Thoracic aorta (tissue), 2 donors: ENCODE measurements around the gene TLX3. TPM values are rescaled to one million over a fixed set of nuclear protein-coding genes. Genes with fewer than 3 reads are reported as not detected.

Experiments used
- ATAC-seq: fragments of 150-250 bp; one replicate; pipeline ENCODE4 v1.8.0; 2017; ENCODE audit warnings: low read depth; ENCODE audit not compliant: insufficient number of reproducible peaks, low FRiP score
- DNase-seq: peaks from one replicate; pipeline ENCODE4 v3.0.0-alpha.2; 2020; ENCODE audit warnings: low spot score
- H3K27ac ChIP-seq, 2 donors: fragments of 200-600 bp; sonication (generic); 1 replicate in 1 of 2; 2 replicates in 1 of 2; pipeline ENCODE4 v1.5.1; 2016; ENCODE audit warnings: mild to moderate bottlenecking in 2 of 2, moderate library complexity in 2 of 2
- H3K27me3 ChIP-seq: fragments of 200-600 bp; sonication (generic); replicated peaks from 2 replicates; pipeline ENCODE4 v1.6.0; 2016; ENCODE audit warnings: mild to moderate bottlenecking; ENCODE audit not compliant: insufficient read depth
- H3K36me3 ChIP-seq: fragments of 200-600 bp; sonication (generic); one replicate; pipeline ENCODE4 v1.5.1; 2016
- H3K4me1 ChIP-seq, 2 donors: fragments of 200-600 bp; sonication (generic); 1 replicate in 1 of 2; 2 replicates in 1 of 2; pipeline versions ENCODE4 v1.5.1 to v1.6.0; 2016; ENCODE audit warnings: low read depth in 2 of 2, mild to moderate bottlenecking in 1 of 2; ENCODE audit not compliant: control insufficient read depth in 1 of 2
- H3K4me3 ChIP-seq: fragments of 200-600 bp; sonication (generic); 2 replicates; pipeline ENCODE4 v1.5.1; 2016; ENCODE audit warnings: mild to moderate bottlenecking
- H3K9me3 ChIP-seq: fragments of 200-600 bp; sonication (generic); 2 replicates; pipeline ENCODE4 v1.5.1; 2016
- total RNA-seq, 2 donors: library from RNA; depleted of rRNA; stranded (reverse); fragments of >200 nt; gene quantifications; one replicate each; pipeline versions ENCODE4 v1.1.0 to v1.2.3, GENCODE V29; 2016
- TF ChIP-seq, protein P1 (sequence below): fragments of 200-600 bp; sonication (generic); IDR thresholded peaks from one replicate; pipeline ENCODE4 v1.5.1; 2019; ENCODE audit warnings: antibody characterized with exemption

Gene TLX3
- total RNA-seq, 2 donors from 2014 or later = not detected

GRCh38 chr5:171310212-171310818, 1.3 kb downstream of the TLX3 start:
- no peak for DNase-seq
- ATAC-seq = no peak
- Histone ChIP-seq H3K4me1 (peaks cover 24 to 53% of the 10 kb centered on the region in 2 donors), H3K27ac (no peak overlapping the region), H3K27me3 (peaks cover 16% of the 10 kb centered on the region), H3K4me3 (no peak overlapping the region), H3K9me3 (no peaks in the 10 kb centered on the region), H3K36me3 (no peaks in the 10 kb centered on the region)
- TF ChIP-seq, protein P1, sequence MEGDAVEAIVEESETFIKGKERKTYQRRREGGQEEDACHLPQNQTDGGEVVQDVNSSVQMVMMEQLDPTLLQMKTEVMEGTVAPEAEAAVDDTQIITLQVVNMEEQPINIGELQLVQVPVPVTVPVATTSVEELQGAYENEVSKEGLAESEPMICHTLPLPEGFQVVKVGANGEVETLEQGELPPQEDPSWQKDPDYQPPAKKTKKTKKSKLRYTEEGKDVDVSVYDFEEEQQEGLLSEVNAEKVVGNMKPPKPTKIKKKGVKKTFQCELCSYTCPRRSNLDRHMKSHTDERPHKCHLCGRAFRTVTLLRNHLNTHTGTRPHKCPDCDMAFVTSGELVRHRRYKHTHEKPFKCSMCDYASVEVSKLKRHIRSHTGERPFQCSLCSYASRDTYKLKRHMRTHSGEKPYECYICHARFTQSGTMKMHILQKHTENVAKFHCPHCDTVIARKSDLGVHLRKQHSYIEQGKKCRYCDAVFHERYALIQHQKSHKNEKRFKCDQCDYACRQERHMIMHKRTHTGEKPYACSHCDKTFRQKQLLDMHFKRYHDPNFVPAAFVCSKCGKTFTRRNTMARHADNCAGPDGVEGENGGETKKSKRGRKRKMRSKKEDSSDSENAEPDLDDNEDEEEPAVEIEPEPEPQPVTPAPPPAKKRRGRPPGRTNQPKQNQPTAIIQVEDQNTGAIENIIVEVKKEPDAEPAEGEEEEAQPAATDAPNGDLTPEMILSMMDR = no peak

GRCh38 chr5:171310819-171311321, 1.8 kb downstream of the TLX3 start:
- no peaks in the 10 kb centered on the region for H3K36me3 ChIP-seq
- DNase-seq = no peak
- TF ChIP-seq, protein P1 = no peak
- H3K4me1 ChIP-seq = peaks cover 24 to 59% of the 10 kb centered on the region in 2 donors
- H3K27ac ChIP-seq = no peak overlapping the region
- peak overlapping the region; percentile 61 for H3K4me3 ChIP-seq
- H3K9me3 ChIP-seq = no peaks in the 10 kb centered on the region
- peaks cover 16% of the 10 kb centered on the region for H3K27me3 ChIP-seq
- ATAC-seq = no peak

- Histone ChIP-seq H3K36me3 (no peaks in the 10 kb centered on the region), H3K4me1 (peaks cover 24 to 65% of the 10 kb centered on the region in 2 donors), H3K9me3 (no peaks in the 10 kb centered on the region), H3K4me3 (peak overlapping the region; percentile 61), H3K27me3 (peaks cover 16% of the 10 kb centered on the region), H3K27ac (no peak overlapping the region)
- no peak for ATAC-seq
- TF ChIP-seq, protein P1 = no peak
- no peak for DNase-seq
These were observed 2.5 kb downstream of the TLX3 start for GRCh38 chr5:171311322-171312077.

GRCh38 chr5:171312129-171312974, 3.3 kb downstream of the TLX3 start:
- TF ChIP-seq, protein P1 = no peak
- no peaks in the 10 kb centered on the region for H3K9me3 ChIP-seq
- no peak overlapping the region for H3K27ac ChIP-seq
- DNase-seq (no peak), ATAC-seq (no peak)
- peaks cover 16% of the 10 kb centered on the region for H3K27me3 ChIP-seq
- H3K4me3 ChIP-seq = peak overlapping the region; percentile 61
- H3K4me1 ChIP-seq = peaks cover 31 to 70% of the 10 kb centered on the region in 2 donors
- no peaks in the 10 kb centered on the region for H3K36me3 ChIP-seq
